ENCODE measurements around the gene ASIC1. TPM values are rescaled to one million over a fixed set of nuclear protein-coding genes. Genes with fewer than 3 reads are reported as not detected.
A peak's percentile ranks its signal among the peaks of the same experiment; 100 is the strongest.

The ASIC1 gene
- total RNA-seq, 1 experiment from 2014 or later: 6.0 TPM

DNA sequence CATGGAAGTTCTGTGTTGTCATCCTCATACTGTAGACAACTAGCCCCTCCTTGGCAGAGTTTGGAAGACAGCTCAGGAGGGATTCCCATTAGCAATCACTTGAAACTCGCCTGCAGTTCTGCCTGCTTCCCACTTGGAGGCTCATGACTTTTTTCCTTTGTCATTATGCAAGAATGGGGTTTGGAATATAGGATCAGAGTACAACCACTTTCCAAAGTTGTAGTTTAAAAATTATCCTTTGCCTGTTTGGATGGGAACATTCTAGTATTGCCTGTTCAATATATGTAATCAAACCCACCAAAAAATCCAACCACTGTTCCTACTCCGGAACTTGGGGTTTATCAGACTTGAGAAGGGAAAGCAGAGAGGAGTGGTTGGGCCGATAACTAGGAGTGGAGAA, 44.3 kb downstream of the ASIC1 start:
- no peaks in the 10 kb centered on the region for H3K9me3 ChIP-seq (ENCODE audit: low read length)
- DNase-seq (peak; percentile 50), ATAC-seq (no peak)
- H3K9ac ChIP-seq (ENCODE audit: low read length): no peak overlapping the region
- BruUV-seq (replicated peaks): TSS peak; percentile 14
- CTCF ChIA-PET: interaction anchor here (0.6 to 1.0 kb wide), 4 partner anchors 10 to 31 kb away, joined by 3 to 4 read pairs (median 3); partner anchors contain the start of genes COX14 and SMARCD1
- peaks cover 29% of the 10 kb centered on the region for H3K36me3 ChIP-seq (ENCODE audit: low read depth, low read length)
- H3K9me2 ChIP-seq (replicated peaks; ENCODE audit: low read length): no peaks in the 10 kb centered on the region
- H3F3A ChIP-seq (ENCODE audit: low read length, unreplicated experiment): no peaks in the 10 kb centered on the region
- intact Hi-C loops (cut with micrococcal nuclease): no loop called here
- no peak overlapping the region for H2AFZ ChIP-seq (ENCODE audit: low read length)
- no peak for TF ChIP-seq EZH2phosphoT487 (IDR thresholded peaks at IDR 0.05; ENCODE audit: borderline replicate concordance, low read length)
- TF ChIP-seq, protein P1, sequence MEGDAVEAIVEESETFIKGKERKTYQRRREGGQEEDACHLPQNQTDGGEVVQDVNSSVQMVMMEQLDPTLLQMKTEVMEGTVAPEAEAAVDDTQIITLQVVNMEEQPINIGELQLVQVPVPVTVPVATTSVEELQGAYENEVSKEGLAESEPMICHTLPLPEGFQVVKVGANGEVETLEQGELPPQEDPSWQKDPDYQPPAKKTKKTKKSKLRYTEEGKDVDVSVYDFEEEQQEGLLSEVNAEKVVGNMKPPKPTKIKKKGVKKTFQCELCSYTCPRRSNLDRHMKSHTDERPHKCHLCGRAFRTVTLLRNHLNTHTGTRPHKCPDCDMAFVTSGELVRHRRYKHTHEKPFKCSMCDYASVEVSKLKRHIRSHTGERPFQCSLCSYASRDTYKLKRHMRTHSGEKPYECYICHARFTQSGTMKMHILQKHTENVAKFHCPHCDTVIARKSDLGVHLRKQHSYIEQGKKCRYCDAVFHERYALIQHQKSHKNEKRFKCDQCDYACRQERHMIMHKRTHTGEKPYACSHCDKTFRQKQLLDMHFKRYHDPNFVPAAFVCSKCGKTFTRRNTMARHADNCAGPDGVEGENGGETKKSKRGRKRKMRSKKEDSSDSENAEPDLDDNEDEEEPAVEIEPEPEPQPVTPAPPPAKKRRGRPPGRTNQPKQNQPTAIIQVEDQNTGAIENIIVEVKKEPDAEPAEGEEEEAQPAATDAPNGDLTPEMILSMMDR (conservative IDR thresholded peaks at IDR 0.05; ENCODE audit: low read depth, low read length): peak; percentile 54
- POLR2A ChIA-PET (ENCODE audit: unreplicated experiment): no interaction called here
- no peak overlapping the region for H3K27ac ChIP-seq (ENCODE audit: low read length)
- H3K27me3 ChIP-seq (ENCODE audit: low read length): no peaks in the 10 kb centered on the region
- H3K4me2 ChIP-seq (ENCODE audit: low read length): no peak overlapping the region
- peaks cover 15% of the 10 kb centered on the region for H3K4me1 ChIP-seq (ENCODE audit: insufficient read depth, low read length)
- H4K20me1 ChIP-seq (ENCODE audit: low read length): no peaks in the 10 kb centered on the region
- no peaks in the 10 kb centered on the region for H3K79me2 ChIP-seq (ENCODE audit: low read length)
- H3K4me3 ChIP-seq (ENCODE audit: low read length): no peak overlapping the region

GRCh38 chr12:50102131-50102531, 44.7 kb downstream of the ASIC1 start:
- no peak overlapping the region for H3K4me3 ChIP-seq (ENCODE audit: low read length)
- no peak overlapping the region for H3K27ac ChIP-seq (ENCODE audit: low read length)
- H4K20me1 ChIP-seq (ENCODE audit: low read length): no peaks in the 10 kb centered on the region
- ATAC-seq: no peak
- H3K79me2 ChIP-seq (ENCODE audit: low read length): no peaks in the 10 kb centered on the region
- H3K4me2 ChIP-seq (ENCODE audit: low read length): no peak overlapping the region
- POLR2A ChIA-PET (ENCODE audit: unreplicated experiment): no interaction called here
- BruUV-seq (replicated peaks): no TSS peak
- TF ChIP-seq, protein P1 (conservative IDR thresholded peaks at IDR 0.05; ENCODE audit: low read depth, low read length): no peak
- no peak for TF ChIP-seq EZH2phosphoT487 (IDR thresholded peaks at IDR 0.05; ENCODE audit: borderline replicate concordance, low read length)
- no peak for TF ChIP-seq EZH2 (IDR thresholded peaks at IDR 0.05; ENCODE audit: low read length, unreplicated experiment)
- no peak overlapping the region for H2AFZ ChIP-seq (ENCODE audit: low read length)
- intact Hi-C loops (cut with micrococcal nuclease): no loop called here
- CTCF ChIA-PET: interaction anchor here (0.6 to 1.0 kb wide), 3 partner anchors 10 to 183 kb away, joined by 3 to 4 read pairs (median 3); partner anchors contain the start of gene COX14
- no peaks in the 10 kb centered on the region for H3F3A ChIP-seq (ENCODE audit: low read length, unreplicated experiment)
- H3K27me3 ChIP-seq (ENCODE audit: low read length): no peaks in the 10 kb centered on the region
- DNase-seq: no peak
- H3K9me3 ChIP-seq (ENCODE audit: low read length): no peaks in the 10 kb centered on the region
- H3K9ac ChIP-seq (ENCODE audit: low read length): no peak overlapping the region
- H3K36me3 ChIP-seq (ENCODE audit: low read depth, low read length): peaks cover 25% of the 10 kb centered on the region
- peaks cover 15% of the 10 kb centered on the region for H3K4me1 ChIP-seq (ENCODE audit: insufficient read depth, low read length)
- no peaks in the 10 kb centered on the region for H3K9me2 ChIP-seq (replicated peaks; ENCODE audit: low read length)

DNA sequence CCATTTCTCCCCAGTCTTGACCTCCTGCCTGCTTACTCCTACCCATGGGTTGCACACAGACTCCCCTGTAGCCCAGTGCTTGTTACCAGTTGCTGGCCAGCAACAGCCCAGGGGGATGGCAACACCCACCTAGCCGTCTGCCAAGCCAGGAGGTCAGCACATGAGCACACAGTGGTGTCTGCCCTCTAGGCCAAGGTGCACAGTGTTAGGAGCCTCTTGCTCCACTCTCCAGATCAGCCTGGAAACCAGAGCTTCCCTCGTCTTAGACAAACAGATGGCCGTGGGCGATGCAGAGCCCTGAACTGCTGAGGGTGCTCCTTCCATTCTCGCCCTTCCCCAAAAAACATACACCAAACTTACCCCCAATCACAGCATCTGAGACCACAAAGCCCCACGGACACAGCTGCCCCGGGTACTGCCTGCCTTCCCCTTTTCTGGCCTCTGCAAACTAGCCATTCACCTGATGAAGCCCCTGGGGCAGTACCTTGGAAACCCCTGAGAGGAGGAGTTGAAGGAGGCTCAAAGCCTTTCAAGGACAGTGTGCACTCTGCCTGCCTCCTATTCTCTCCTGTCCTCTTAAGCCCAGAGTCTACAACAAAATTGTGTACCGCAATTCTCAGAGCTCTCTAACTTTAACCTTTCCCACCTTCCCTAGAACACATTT, 45.4 kb downstream of the ASIC1 start:
- ATAC-seq (no peak), DNase-seq (no peak)
- Histone ChIP-seq H2AFZ (ENCODE audit: low read length) (no peak overlapping the region), H3K27ac (ENCODE audit: low read length) (no peak overlapping the region), H4K20me1 (ENCODE audit: low read length) (no peaks in the 10 kb centered on the region), H3K27me3 (ENCODE audit: low read length) (no peaks in the 10 kb centered on the region), H3K4me2 (ENCODE audit: low read length) (no peak overlapping the region), H3K4me3 (ENCODE audit: low read length) (no peak overlapping the region), H3K9me2 (replicated peaks; ENCODE audit: low read length) (no peaks in the 10 kb centered on the region), H3K36me3 (ENCODE audit: low read depth, low read length) (peaks cover 23% of the 10 kb centered on the region), H3K79me2 (ENCODE audit: low read length) (no peaks in the 10 kb centered on the region), H3K4me1 (ENCODE audit: insufficient read depth, low read length) (peaks cover 15% of the 10 kb centered on the region), H3K9me3 (ENCODE audit: low read length) (no peaks in the 10 kb centered on the region), H3F3A (ENCODE audit: low read length, unreplicated experiment) (no peaks in the 10 kb centered on the region), H3K9ac (ENCODE audit: low read length) (no peak overlapping the region)
- ChIA-PET CTCF (interaction anchor here (0.6 to 1.0 kb wide), 2 partner anchors 18 to 183 kb away, joined by 3 to 4 read pairs; partner anchors contain the start of gene SMARCD1), POLR2A (ENCODE audit: unreplicated experiment) (interaction anchor here (0.7 kb wide), 1 partner anchor 65 kb away, joined by 4 read pairs; the partner anchor contains the start of gene CERS5)
- BruUV-seq (replicated peaks): no TSS peak
- intact Hi-C loops (cut with micrococcal nuclease): no loop called here
- TF ChIP-seq, protein P1 (conservative IDR thresholded peaks at IDR 0.05; ENCODE audit: low read depth, low read length): no peak
- TF ChIP-seq EZH2phosphoT487 (IDR thresholded peaks at IDR 0.05; ENCODE audit: borderline replicate concordance, low read length) (no peak), EZH2 (IDR thresholded peaks at IDR 0.05; ENCODE audit: low read length, unreplicated experiment) (no peak)

All from PC-3 (cell line).